GM23338 (cell line): Measurements from ENCODE around the gene SLC9A8. TPM values are rescaled to one million over a fixed set of nuclear protein-coding genes. Genes with fewer than 3 reads are reported as not detected.

Experiments
- polyA plus RNA-seq: library from polyadenylated mRNA; unstranded; fragments of >200 nt; fragmentation: Nextera tagmentation; extraction: Ambion mirVana; gene quantifications from 2 replicates; pipeline ENCODE4 v1.2.1, GENCODE V29; 2016
- small RNA-seq: library from RNA; depleted of rRNA; stranded (forward); fragments of <200 nt; gene quantifications from one replicate; pipeline ENCODE3, GENCODE V24; 2014; ENCODE audit warnings: low replicate concordance
- total RNA-seq: library from RNA; depleted of rRNA; stranded (reverse); fragments of >200 nt; shearing (Covaris generic); gene quantifications from 2 replicates; pipeline ENCODE4 v1.2.3, GENCODE V29; 2014; rRNA removed

SLC9A8 gene
- total and polyA plus RNA-seq, 2 experiments from 2014 or later: 2.6 to 6.4 TPM

Small RNA genes within 50 kb of the gene (small RNA-seq; reads per million reads assigned to genes)
- gene RF00017 (not detected), gene RF00019 (not detected), gene RNU6-919P (not detected)

Other genes starting within 250 kb of the SLC9A8 start
- gene PTGIS, start 244.7 kb upstream of the SLC9A8 start, total RNA-seq: 28.7 and 29.0 TPM in 2 replicates
- gene PTGIS, start 244.7 kb upstream of the SLC9A8 start, polyA plus RNA-seq: 6.6 and 7.5 TPM in 2 replicates
- gene B4GALT5, start 99.0 kb upstream of the SLC9A8 start, total RNA-seq: 50.3 and 53.2 TPM in 2 replicates
- 19.1 and 20.1 TPM in 2 replicates for gene B4GALT5, start 99.0 kb upstream of the SLC9A8 start, polyA plus RNA-seq
- 8.7 and 9.3 TPM in 2 replicates for gene SPATA2, start 102.7 kb downstream of the SLC9A8 start, total RNA-seq
- gene SPATA2, start 102.7 kb downstream of the SLC9A8 start, polyA plus RNA-seq: 4.9 and 5.3 TPM in 2 replicates
- 211 and 279 TPM in 2 replicates for gene RNF114, start 123.6 kb downstream of the SLC9A8 start, total RNA-seq
- 153 and 155 TPM in 2 replicates for gene RNF114, start 123.6 kb downstream of the SLC9A8 start, polyA plus RNA-seq
- 2.9 and 4.2 TPM in 2 replicates for gene SNAI1, start 170.2 kb downstream of the SLC9A8 start, total RNA-seq
- gene SNAI1, start 170.2 kb downstream of the SLC9A8 start, polyA plus RNA-seq: 7.9 and 8.4 TPM in 2 replicates